Measurements from ENCODE around the gene ABCC8. TPM values are rescaled to one million over a fixed set of nuclear protein-coding genes. Genes with fewer than 3 reads are reported as not detected.

ABCC8 gene
- total and polyA plus RNA-seq, 4 donors: 5.5 to 33.2 (median 18.3) TPM

DNA sequence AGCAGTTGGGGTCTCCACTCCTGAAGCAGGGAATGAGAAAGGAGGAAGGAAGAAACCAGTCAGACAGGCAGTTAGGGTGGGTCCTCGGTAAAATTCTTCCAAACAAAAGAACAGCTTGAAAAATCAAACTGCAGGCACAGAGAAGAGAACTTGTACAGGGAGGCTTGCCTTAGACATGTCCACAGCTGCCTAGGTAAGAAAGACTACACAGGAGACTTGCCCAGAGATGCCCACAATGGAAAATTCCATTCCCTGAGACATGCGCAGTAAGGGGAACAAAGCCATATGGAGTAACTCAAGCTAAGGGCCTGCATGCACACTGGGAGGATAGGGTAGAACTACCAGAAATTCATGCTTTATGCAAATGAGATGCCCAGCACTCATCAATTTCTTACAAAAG lies 98.0 kb downstream of the ABCC8 start:
- H3K36me3 ChIP-seq (ENCODE audit: control insufficient read depth, insufficient read depth, low read length): no peaks in the 10 kb centered on the region
- H3K4me1 ChIP-seq (ENCODE audit: control insufficient read depth, insufficient read depth, low read length): peaks cover 2% of the 10 kb centered on the region
- no peaks in the 10 kb centered on the region for H3K27me3 ChIP-seq (ENCODE audit: control insufficient read depth, insufficient read depth, low read length)
- H3K4me3 ChIP-seq (ENCODE audit: low read depth, low read length): no peak overlapping the region
- H3K27ac ChIP-seq (ENCODE audit: low read depth, low read length): no peak overlapping the region
- peaks cover 4% of the 10 kb centered on the region for H3K9me3 ChIP-seq (ENCODE audit: control insufficient read depth, insufficient read depth, low read length)
- no CpG with 5 or more reads among the region's 2 CpGs for WGBS (ENCODE audit: insufficient coverage)
- no peak for DNase-seq (ENCODE audit: low read depth in 4 of 6, low spot score in 6 of 6)

DNA sequence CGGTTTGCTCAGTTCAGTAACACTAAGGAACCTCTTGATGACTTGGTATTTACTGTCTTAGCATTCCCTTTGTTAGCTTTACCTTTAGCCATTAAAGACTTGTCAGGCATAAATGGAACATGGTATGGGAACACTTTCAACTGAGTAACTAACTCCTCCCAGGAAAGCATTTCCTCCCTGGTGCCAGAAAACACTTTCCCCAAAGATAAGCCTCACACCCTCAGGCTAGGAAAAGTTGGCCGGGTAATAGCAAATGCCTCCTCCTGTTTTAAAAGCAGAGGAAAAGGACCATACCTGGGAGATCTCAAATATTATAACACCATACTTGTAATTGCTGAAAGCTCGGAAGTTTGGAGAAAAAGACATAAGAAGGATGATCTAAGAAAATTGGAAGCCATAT lies 100.2 kb downstream of the ABCC8 start:
- Histone ChIP-seq H3K4me1 (ENCODE audit: control insufficient read depth, insufficient read depth, low read length) (no peaks in the 10 kb centered on the region), H3K27me3 (ENCODE audit: control insufficient read depth, insufficient read depth, low read length) (no peaks in the 10 kb centered on the region), H3K36me3 (ENCODE audit: control insufficient read depth, insufficient read depth, low read length) (peaks cover 4% of the 10 kb centered on the region), H3K4me3 (ENCODE audit: low read depth, low read length) (no peak overlapping the region), H3K9me3 (ENCODE audit: control insufficient read depth, insufficient read depth, low read length) (peaks cover 20% of the 10 kb centered on the region), H3K27ac (ENCODE audit: low read depth, low read length) (no peak overlapping the region)
- no CpG with 5 or more reads among the region's 3 CpGs for WGBS (ENCODE audit: insufficient coverage)
- no peak for DNase-seq (ENCODE audit: low read depth in 4 of 6, low spot score in 6 of 6)

DNA sequence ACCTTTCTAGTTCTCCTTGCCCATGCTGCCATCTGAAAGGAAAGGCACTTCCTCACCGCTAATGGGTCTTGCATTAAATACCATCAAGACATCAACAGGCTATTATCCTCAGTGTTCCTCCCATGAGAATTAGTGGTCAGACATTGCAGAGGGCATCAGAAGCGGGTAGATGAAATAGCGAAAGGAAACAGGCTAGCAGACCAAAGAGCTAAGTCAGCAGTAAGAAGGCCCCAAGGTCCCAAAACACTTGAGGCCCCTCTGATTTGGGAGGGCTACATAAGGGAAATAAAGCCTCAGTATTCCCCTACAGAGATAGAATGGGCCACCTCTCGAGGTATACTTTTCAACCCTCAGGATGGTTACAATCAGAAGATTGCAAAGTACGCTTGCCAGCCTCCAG lies 101.1 kb downstream of the ABCC8 start:
- 96% methylated on average over 4 of the region's 5 CpGs for WGBS (ENCODE audit: insufficient coverage)
- Histone ChIP-seq H3K27me3 (ENCODE audit: control insufficient read depth, insufficient read depth, low read length) (no peaks in the 10 kb centered on the region), H3K4me1 (ENCODE audit: control insufficient read depth, insufficient read depth, low read length) (no peaks in the 10 kb centered on the region), H3K9me3 (ENCODE audit: control insufficient read depth, insufficient read depth, low read length) (peaks cover 29% of the 10 kb centered on the region), H3K27ac (ENCODE audit: low read depth, low read length) (no peak overlapping the region), H3K4me3 (ENCODE audit: low read depth, low read length) (no peak overlapping the region), H3K36me3 (ENCODE audit: control insufficient read depth, insufficient read depth, low read length) (peaks cover 6% of the 10 kb centered on the region)
- no peak for DNase-seq (ENCODE audit: low read depth in 4 of 6, low spot score in 6 of 6)

DNA sequence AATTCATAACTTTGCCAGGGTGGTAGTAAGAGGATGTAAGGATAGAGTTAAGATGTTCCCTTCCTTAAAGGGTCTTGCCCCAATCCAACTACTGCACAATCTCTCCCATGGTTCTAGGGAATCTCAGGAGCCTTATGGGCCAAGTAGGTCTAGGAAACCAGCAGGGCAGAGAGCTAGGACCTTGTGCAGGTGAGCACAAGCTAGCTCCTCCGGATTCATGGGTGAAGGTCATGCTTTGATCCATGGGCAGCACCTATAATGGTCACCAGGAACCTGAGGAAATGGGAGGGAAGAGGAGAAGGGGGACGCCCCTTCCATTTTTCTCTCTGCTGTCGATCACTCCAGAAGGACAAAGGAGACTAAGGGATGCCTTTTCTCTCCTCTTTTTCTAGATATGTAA lies 105.0 kb downstream of the ABCC8 start:
- Histone ChIP-seq H3K27ac (ENCODE audit: low read depth, low read length) (no peak overlapping the region), H3K27me3 (ENCODE audit: control insufficient read depth, insufficient read depth, low read length) (no peaks in the 10 kb centered on the region), H3K9me3 (ENCODE audit: control insufficient read depth, insufficient read depth, low read length) (peaks cover 39% of the 10 kb centered on the region), H3K4me3 (ENCODE audit: low read depth, low read length) (no peak overlapping the region), H3K4me1 (ENCODE audit: control insufficient read depth, insufficient read depth, low read length) (no peaks in the 10 kb centered on the region), H3K36me3 (ENCODE audit: control insufficient read depth, insufficient read depth, low read length) (peaks cover 13% of the 10 kb centered on the region)
- DNase-seq (ENCODE audit: low read depth in 4 of 6, low spot score in 6 of 6): peak in 1 of 6 donors; percentile 26
- 0% methylated on average over 1 of the region's 3 CpGs for WGBS (ENCODE audit: insufficient coverage)

DNA sequence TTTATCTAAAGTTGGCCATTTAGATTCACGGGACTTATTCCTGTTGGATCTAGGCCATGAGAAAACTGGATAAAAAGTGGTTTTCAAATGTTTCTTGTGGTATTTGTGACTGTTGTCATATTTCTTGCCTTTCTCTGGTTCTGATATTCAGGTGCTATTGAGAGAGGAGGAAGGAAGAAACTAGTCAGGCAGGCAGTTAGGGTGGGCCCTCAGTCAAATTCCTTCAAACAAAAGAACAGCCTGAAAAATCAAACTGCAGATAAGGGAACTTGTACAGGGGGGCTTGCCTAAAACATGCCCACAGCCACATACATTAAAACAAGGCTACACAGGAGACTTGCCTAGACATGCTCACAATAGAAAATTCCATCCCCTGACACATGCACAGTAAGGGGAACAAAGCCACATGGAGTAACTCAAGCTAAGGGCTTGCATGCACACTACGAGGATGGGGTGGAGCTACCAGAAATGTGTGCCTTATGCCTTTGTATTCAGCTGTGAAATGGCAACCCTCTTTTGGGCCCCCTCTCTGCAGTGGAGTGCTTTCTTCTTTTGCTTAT lies 106.9 kb downstream of the ABCC8 start:
- DNase-seq (ENCODE audit: low read depth in 4 of 6, low spot score in 6 of 6): no peak
- Histone ChIP-seq H3K4me3 (ENCODE audit: low read depth, low read length) (no peak overlapping the region), H3K36me3 (ENCODE audit: control insufficient read depth, insufficient read depth, low read length) (peaks cover 13% of the 10 kb centered on the region), H3K9me3 (ENCODE audit: control insufficient read depth, insufficient read depth, low read length) (peaks cover 39% of the 10 kb centered on the region), H3K27ac (ENCODE audit: low read depth, low read length) (no peak overlapping the region), H3K27me3 (ENCODE audit: control insufficient read depth, insufficient read depth, low read length) (no peaks in the 10 kb centered on the region), H3K4me1 (ENCODE audit: control insufficient read depth, insufficient read depth, low read length) (no peaks in the 10 kb centered on the region)
- WGBS (ENCODE audit: insufficient coverage): 60% methylated on average over 1 of the region's 2 CpGs

DNA sequence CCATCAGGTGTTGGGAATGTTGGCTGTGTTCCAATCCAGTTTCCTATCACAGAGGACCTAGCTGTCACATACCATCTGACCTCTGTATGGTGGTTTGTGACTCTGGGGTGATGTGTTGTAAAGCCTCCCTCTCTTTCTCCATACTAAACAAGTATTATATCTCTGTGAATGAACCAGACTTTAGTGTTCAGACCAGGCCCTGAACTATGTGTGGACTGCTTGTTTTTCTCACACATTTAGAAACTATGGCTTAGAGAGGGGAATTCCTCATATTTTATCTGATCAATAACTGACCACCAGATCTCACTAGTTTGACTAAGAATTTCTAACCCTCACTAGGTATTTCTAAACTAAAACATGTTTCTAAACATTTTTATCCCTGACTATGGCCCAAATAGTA lies 107.6 kb downstream of the ABCC8 start:
- peaks cover 35% of the 10 kb centered on the region for H3K9me3 ChIP-seq (ENCODE audit: control insufficient read depth, insufficient read depth, low read length)
- no peak overlapping the region for H3K27ac ChIP-seq (ENCODE audit: low read depth, low read length)
- H3K4me1 ChIP-seq (ENCODE audit: control insufficient read depth, insufficient read depth, low read length): no peaks in the 10 kb centered on the region
- no peaks in the 10 kb centered on the region for H3K27me3 ChIP-seq (ENCODE audit: control insufficient read depth, insufficient read depth, low read length)
- peaks cover 13% of the 10 kb centered on the region for H3K36me3 ChIP-seq (ENCODE audit: control insufficient read depth, insufficient read depth, low read length)
- no peak for DNase-seq (ENCODE audit: low read depth in 4 of 6, low spot score in 6 of 6)
- H3K4me3 ChIP-seq (ENCODE audit: low read depth, low read length): no peak overlapping the region

DNA sequence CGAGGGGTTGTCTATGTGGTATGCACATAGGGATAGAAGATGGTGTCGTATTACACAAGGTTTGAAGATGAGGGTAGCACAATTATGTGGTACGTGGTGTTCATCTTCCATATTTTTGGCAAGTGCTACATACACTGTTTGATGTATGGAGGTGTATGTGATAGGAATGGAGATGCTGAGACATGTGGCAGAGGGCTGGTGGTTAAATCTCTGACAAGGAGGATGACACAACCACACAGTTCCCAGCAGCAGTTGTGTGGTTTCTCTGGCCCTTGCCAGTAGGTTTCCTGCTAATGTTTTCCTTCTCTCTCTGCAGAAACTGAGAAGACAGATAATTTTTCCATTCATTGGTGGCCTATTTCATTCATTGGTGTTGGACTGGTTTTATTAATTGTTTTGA lies 108.1 kb downstream of the ABCC8 start:
- Histone ChIP-seq H3K4me3 (ENCODE audit: low read depth, low read length) (no peak overlapping the region), H3K9me3 (ENCODE audit: control insufficient read depth, insufficient read depth, low read length) (peaks cover 35% of the 10 kb centered on the region), H3K27ac (ENCODE audit: low read depth, low read length) (no peak overlapping the region), H3K36me3 (ENCODE audit: control insufficient read depth, insufficient read depth, low read length) (peaks cover 13% of the 10 kb centered on the region), H3K4me1 (ENCODE audit: control insufficient read depth, insufficient read depth, low read length) (no peaks in the 10 kb centered on the region), H3K27me3 (ENCODE audit: control insufficient read depth, insufficient read depth, low read length) (no peaks in the 10 kb centered on the region)
- DNase-seq (ENCODE audit: low read depth in 4 of 6, low spot score in 6 of 6): no peak
- 90% methylated on average over 3 of the region's 3 CpGs for WGBS (ENCODE audit: insufficient coverage)

DNA sequence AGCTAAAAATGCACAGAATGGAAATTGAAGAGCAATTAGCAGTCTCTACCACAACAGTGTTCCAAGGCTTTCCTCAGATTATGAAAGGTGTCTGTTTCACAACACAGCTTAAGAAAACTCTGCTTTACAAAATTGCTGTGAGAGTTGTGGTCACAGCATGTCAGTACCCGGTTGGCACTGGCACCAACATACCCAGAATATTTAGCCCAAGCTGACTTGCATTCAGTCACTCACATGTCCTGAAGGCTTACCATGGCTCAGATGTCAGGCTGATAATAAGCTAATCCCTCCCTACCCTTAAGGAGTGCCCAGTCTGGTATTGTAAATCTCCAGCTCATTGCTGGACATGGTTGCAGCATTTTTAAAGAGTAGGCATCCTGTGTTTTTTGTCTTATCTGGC lies 110.2 kb downstream of the ABCC8 start:
- no peaks in the 10 kb centered on the region for H3K4me1 ChIP-seq (ENCODE audit: control insufficient read depth, insufficient read depth, low read length)
- no peak overlapping the region for H3K4me3 ChIP-seq (ENCODE audit: low read depth, low read length)
- H3K36me3 ChIP-seq (ENCODE audit: control insufficient read depth, insufficient read depth, low read length): peaks cover 9% of the 10 kb centered on the region
- H3K27ac ChIP-seq (ENCODE audit: low read depth, low read length): no peak overlapping the region
- DNase-seq (ENCODE audit: low read depth in 4 of 6, low spot score in 6 of 6): no peak
- H3K27me3 ChIP-seq (ENCODE audit: control insufficient read depth, insufficient read depth, low read length): no peaks in the 10 kb centered on the region
- H3K9me3 ChIP-seq (ENCODE audit: control insufficient read depth, insufficient read depth, low read length): peaks cover 19% of the 10 kb centered on the region
- 83% methylated on average over 1 of the region's 1 CpG for WGBS (ENCODE audit: insufficient coverage)

DNA sequence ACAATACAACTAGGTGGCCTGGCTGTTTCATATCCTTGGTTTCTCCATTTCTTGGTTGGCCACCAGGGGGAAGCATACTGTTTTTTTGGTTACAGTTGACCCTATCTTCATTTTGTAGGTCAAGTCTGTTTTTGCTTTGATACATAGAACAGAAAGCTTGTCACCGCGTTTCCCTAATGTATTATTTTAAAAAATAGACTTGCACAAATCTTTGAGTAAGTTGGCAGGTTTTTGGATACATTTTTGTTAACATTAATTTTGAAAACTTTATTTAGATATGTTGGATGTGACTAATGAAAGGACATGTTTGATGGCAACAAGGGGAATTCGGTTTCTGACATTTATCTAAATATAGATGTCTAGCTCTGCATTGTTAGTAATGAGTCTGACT lies 122.0 kb downstream of the ABCC8 start:
- H3K27ac ChIP-seq (ENCODE audit: low read depth, low read length): no peak overlapping the region
- peaks cover 15% of the 10 kb centered on the region for H3K27me3 ChIP-seq (ENCODE audit: control insufficient read depth, insufficient read depth, low read length)
- H3K4me1 ChIP-seq (ENCODE audit: control insufficient read depth, insufficient read depth, low read length): peaks cover 17% of the 10 kb centered on the region
- no peaks in the 10 kb centered on the region for H3K36me3 ChIP-seq (ENCODE audit: control insufficient read depth, insufficient read depth, low read length)
- H3K4me3 ChIP-seq (ENCODE audit: low read depth, low read length): peak overlapping the region; percentile 41
- H3K9me3 ChIP-seq (ENCODE audit: control insufficient read depth, insufficient read depth, low read length): no peaks in the 10 kb centered on the region
- peak; percentile 13 to 91 (median 54) for DNase-seq (ENCODE audit: low read depth in 4 of 6, low spot score in 6 of 6)
- no CpG with 5 or more reads among the region's 3 CpGs for WGBS (ENCODE audit: insufficient coverage)

DNA sequence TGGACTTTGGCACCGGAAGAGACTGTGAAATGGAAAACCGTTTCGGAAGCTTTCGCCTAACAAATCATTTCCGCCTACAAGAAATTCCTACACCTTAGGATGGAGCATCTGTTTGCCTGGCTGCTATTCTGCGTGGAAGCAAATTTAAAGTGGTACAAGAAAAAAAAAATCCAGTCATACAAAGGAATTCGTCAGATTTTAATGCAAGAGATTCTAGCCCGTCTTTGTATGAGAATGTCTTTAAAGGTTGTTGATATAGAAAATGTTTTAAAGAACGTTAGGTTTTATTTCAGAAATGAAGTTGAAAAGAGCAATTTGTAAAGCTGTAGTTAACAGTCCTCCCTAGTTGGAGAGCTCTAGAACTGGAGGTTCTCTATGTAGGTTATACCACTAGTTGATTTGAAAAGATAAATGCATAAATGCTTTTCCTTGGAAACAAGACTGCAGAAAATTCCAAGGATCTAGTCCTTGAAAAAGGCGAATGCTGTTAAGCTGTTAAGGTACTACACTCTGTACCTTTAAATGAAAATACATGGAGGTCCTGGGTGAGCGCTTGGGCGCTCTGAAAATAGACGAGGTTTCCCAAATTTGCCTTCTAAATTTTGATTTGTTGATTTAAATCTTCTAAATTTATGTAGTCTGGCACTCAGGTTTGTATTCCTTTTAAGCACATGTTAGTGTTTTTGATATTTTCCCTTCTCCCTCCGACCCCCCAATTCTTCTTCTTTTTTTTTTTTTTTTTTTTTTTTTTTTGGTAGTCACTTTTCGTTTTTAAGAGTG lies 122.6 kb downstream of the ABCC8 start:
- peak overlapping the region; percentile 41 for H3K4me3 ChIP-seq (ENCODE audit: low read depth, low read length)
- DNase-seq (ENCODE audit: low read depth in 4 of 6, low spot score in 6 of 6): peak in 1 of 6 donors; percentile 54
- 0% methylated on average over 1 of the region's 15 CpGs for WGBS (ENCODE audit: insufficient coverage)

More for the DNA sequence above, 122.6 kb downstream of the ABCC8 start:
- Histone ChIP-seq H3K27me3 (ENCODE audit: control insufficient read depth, insufficient read depth, low read length) (peaks cover 15% of the 10 kb centered on the region), H3K36me3 (ENCODE audit: control insufficient read depth, insufficient read depth, low read length) (no peaks in the 10 kb centered on the region), H3K9me3 (ENCODE audit: control insufficient read depth, insufficient read depth, low read length) (no peaks in the 10 kb centered on the region), H3K27ac (ENCODE audit: low read depth, low read length) (peak overlapping the region; percentile 57), H3K4me1 (ENCODE audit: control insufficient read depth, insufficient read depth, low read length) (peaks cover 17% of the 10 kb centered on the region)

All from spinal cord (tissue), 10 donors.